Measurements from ENCODE around the gene HDGFL2. TPM values are rescaled to one million over a fixed set of nuclear protein-coding genes. Genes with fewer than 3 reads are reported as not detected.

HDGFL2 gene
- total and polyA plus RNA-seq, 10 of the 15 experiments (the other 5 are each of a cell fraction or from before 2014, with no cell fraction given): 0.16 to 56.9 (median 25.3) TPM

GRCh38 chr19:4457654-4458395 is 14.3 kb upstream of the HDGFL2 start, which contains the start of gene UBXN6 (continued):
- TF ChIP-seq IRF5 (IDR thresholded peaks at IDR 0.05; ENCODE audit: borderline replicate concordance) (no peak), PRDM15 (CRISPR knock-in tag; IDR thresholded peaks at IDR 0.05) (no peak), ZNF24 (IDR thresholded peaks at IDR 0.05) (0 out of 2 replicates have a peak, but pooled peaks have one; percentile 47), ZZZ3 (IDR thresholded peaks at IDR 0.05; ENCODE audit: control insufficient read depth, insufficient read length, low read depth) (no peak), CHD1 (IDR thresholded peaks at IDR 0.05; ENCODE audit: low read depth, low read length) (no peak), ZNF622 (IDR thresholded peaks at IDR 0.05) (no peak), NFYA (IDR thresholded peaks at IDR 0.05; ENCODE audit: borderline replicate concordance, low read depth, low read length) (no peak), RB1 (IDR thresholded peaks at IDR 0.05; ENCODE audit: borderline replicate concordance) (no peak; the same call in 1 of the 2 replicates), BCL11A (IDR thresholded peaks at IDR 0.05; ENCODE audit: low read depth, low read length) (no peak), ZNF217 (IDR thresholded peaks at IDR 0.05) (no peak), NRF1 (conservative IDR thresholded peaks at IDR 0.05; ENCODE audit: low read depth, low read length) (no peak), MTA2 (IDR thresholded peaks at IDR 0.05; ENCODE audit: low read depth) (no peak), EP300 (IDR thresholded peaks at IDR 0.05; ENCODE audit: borderline replicate concordance in 1 of 2, control insufficient read depth in 1 of 2, low read depth in 2 of 2, low read length in 2 of 2) (no peak), FOS (IDR thresholded peaks at IDR 0.05; ENCODE audit: borderline replicate concordance, extremely low read depth, insufficient read length) (no peak), IKZF2 (IDR thresholded peaks at IDR 0.05) (no peak), MEF2B (IDR thresholded peaks at IDR 0.05; ENCODE audit: partially characterized antibody, poor library complexity, severe bottlenecking) (peak; percentile 44), CTCF (IDR thresholded peaks at IDR 0.05 in 2 of 3, conservative IDR thresholded peaks at IDR 0.05 in 1 of 3; ENCODE audit: control insufficient read depth in 2 of 3, extremely low read depth in 1 of 3, insufficient read depth in 1 of 3, low read depth in 3 of 3, low read length in 3 of 3) (no peak), ELK1 (IDR thresholded peaks at IDR 0.05; ENCODE audit: low read depth, low read length) (peak; percentile 96), CBFB (IDR thresholded peaks at IDR 0.05; ENCODE audit: low read depth) (no peak)

Data from GM12878 (cell line).